Ramos (cell line): ENCODE results near the gene DOK7.
"Not testable (repeated sequence)": the region's sequence is repeated elsewhere in the genome, so short reads cannot be mapped to it uniquely, and the experiment has no call there.

Experiments used
- in situ Hi-C: fragments of 300-500 bp; cut with MboI; formaldehyde crosslinking; loops from one replicate; pipeline ENCODE4 v1.14.3; 2022; ENCODE audit warnings: low sequenced_read_pairs; ENCODE audit not compliant: unreplicated experiment

Gene DOK7

GRCh38 chr4:3442460-3442958, 20.6 kb upstream of the DOK7 start:
- in situ Hi-C loops, result loop anchor here (10.0 kb wide), 1 partner anchor 98 kb away; no protein-coding TSS in a partner anchor

DNA sequence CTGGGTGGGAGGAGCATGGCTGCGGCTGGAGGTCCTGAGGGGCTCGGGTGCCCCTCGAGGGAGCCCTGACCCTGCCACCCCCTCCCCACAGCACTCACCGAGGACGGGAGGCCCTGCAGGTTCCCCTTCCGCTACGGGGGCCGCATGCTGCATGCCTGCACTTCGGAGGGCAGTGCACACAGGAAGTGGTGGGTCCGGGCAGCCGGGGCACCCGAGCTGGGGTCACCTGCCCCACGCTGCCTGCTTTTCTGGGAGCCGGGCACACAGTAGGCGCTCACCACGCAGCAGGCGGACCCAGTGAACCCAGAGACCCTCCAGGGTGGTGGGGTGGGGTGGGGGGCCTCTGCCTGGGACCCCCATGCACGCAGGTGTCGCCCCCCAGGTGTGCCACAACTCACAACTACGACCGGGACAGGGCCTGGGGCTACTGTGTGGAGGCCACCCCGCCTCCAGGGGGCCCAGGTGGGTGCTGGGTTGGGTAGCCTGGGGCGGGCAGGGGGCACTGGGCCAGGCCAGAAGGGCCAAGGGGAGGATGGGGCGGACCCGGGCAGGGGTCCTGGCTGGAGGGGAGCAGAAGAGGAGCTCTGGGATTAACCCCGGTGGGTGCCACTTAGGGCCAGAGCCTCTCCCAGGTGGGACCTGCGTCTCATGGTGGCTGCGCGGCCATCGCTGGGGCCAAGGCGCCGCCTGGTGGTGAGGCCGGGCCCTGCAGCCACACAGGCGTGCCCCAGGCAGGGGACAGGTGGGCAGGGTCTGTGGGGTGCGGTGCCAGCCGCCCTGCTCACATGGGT, 20.0 kb upstream of the DOK7 start:
- in situ Hi-C loops, result loop anchor here (10.0 kb wide), 1 partner anchor 98 kb away; no protein-coding TSS in a partner anchor

DNA sequence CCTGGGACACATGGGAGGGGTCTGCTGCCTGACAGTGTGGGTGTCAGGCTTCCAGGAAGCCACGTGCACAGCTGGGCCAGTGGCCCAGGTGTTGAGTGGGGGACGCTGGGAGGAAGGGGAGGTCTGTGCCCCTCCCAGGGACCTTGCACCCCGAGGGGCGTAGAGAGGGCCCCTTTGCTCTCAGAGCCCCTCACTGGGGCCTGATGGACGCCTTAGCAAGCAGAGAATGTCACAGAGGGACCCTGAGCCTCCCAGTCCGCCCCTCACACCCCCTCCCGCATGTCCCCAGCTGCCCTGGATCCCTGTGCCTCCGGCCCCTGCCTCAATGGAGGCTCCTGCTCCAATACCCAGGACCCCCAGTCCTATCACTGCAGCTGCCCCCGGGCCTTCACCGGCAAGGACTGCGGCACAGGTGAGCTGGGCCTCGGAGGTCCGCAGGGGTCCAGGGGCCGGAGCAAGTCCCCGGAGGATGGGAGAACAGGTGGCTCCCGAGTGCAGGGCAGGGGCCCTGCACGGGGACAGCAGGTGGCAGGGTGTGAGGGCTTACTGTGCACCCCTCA, 19.3 kb upstream of the DOK7 start:
- in situ Hi-C loops, result loop anchor here (10.0 kb wide), 1 partner anchor 99 kb away; no protein-coding TSS in a partner anchor

DNA sequence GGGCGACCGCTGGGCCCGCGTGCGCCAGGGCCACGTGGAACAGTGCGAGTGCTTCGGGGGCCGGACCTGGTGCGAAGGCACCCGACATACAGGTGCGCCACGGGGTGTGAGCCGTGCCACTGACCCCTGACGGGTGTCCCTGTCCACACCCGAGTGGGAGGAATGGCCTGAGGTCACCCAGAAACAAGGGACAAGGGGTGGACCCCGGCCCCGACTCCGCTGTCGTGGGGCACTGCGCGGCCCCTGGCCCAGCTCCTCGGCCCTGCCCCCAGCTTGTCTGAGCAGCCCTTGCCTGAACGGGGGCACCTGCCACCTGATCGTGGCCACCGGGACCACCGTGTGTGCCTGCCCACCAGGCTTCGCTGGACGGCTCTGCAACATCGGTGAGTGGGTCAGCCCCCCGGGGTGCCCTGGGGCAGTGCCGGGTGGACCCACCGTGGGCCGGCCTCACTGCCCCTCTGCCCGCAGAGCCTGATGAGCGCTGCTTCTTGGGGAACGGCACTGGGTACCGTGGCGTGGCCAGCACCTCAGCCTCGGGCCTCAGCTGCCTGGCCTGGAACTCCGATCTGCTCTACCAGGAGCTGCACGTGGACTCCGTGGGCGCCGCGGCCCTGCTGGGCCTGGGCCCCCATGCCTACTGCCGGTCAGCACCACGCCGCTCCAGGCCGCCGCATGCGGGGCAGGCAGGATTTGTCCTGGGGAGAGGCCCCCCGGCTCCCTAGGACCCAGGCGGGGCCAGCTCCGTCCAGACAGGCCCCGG, 18.6 kb upstream of the DOK7 start:
- in situ Hi-C loops, result loop anchor here (10.0 kb wide), 1 partner anchor 100 kb away; no protein-coding TSS in a partner anchor

- in situ Hi-C loops, result loop anchor here (10.0 kb wide), 1 partner anchor 100 kb away; no protein-coding TSS in a partner anchor
Measured at GRCh38 chr4:3445111-3445820, 17.8 kb upstream of the DOK7 start.

- in situ Hi-C loops, result loop anchor here (10.0 kb wide), 1 partner anchor 101 kb away; no protein-coding TSS in a partner anchor
Measured at GRCh38 chr4:3445829-3446545, 17.1 kb upstream of the DOK7 start.

GRCh38 chr4:3446631-3447320, 16.3 kb upstream of the DOK7 start:
- in situ Hi-C loops, result loop anchor here (10.0 kb wide), 1 partner anchor 102 kb away; no protein-coding TSS in a partner anchor

GRCh38 chr4:3447431-3448395, 15.4 kb upstream of the DOK7 start:
- in situ Hi-C loops, result loop anchor here (10.0 kb wide), 1 partner anchor 103 kb away; no protein-coding TSS in a partner anchor

GRCh38 chr4:3449047-3449573, 14.0 kb upstream of the DOK7 start:
- in situ Hi-C loops, result loop anchor here (10.0 kb wide), 1 partner anchor 104 kb away; no protein-coding TSS in a partner anchor

DNA sequence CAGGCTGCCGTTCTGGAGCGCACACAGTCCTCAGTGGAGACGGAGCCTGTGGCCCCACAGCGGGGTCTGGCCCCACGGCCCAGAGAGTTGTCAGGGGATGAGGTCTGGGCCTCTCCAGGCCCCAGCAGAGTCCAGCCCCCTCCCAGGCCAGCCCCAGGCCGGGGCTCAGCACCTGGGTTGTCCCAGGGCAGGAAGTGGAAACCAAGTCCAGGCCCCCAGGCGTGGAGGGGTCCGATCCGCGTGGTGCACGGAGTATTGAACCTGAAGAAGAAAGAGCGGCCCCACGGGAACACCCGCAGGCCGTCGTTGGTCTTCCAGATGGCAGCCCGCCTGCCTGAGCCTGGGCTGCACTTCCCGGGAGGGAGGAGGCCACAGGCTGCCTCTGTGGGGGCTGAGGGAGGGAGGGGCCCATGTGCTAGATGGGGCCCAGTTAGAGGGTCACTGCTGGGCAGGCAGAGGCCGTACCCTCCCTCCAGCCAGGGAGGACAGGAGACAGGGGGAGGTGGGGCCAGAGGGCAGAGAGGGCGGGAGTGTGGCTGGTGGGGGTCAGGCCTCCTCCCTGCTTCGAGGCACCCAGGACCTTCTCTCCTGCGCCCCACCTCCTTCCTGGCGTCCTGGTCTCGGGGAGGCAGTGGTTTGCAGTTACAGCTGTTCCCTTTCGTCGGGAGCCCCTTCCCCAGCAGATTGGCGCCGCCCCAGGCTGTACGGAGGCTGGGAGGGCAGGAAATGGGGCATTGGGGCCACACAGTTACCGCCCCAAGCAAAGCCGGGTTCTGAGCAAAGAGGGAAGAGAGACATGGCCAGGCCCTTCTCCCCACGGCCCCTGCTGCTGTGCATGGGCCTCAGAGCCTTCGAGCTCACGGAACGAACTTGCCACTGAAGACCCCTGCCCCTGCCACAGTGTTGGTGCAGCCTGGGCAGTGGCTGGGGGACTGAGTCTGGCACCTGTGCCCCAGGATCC, 13.3 kb upstream of the DOK7 start:
- in situ Hi-C loops, result loop anchor here (10.0 kb wide), 1 partner anchor 105 kb away; no protein-coding TSS in a partner anchor

DNA sequence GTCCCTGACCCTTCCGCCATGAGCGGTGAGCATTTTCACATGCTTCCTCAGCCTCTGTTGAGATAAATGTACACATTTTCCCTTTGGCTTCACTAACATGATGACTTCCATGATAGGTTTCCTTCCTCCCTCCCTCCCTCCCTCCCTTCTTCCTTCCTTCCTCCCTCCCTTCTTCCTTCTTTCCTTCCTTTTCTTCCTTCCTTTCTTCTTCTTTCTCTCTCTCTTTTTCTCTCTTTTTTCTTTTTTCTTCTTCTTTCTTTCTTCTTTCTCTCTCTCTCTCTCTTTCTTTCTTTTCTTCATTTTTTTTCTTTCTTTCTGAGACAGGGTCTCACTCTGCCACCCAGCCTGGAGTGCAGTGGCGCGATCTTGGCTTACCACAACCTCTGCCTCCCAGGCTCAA, 12.5 kb upstream of the DOK7 start:
- in situ Hi-C loops, result no loop called here

DNA sequence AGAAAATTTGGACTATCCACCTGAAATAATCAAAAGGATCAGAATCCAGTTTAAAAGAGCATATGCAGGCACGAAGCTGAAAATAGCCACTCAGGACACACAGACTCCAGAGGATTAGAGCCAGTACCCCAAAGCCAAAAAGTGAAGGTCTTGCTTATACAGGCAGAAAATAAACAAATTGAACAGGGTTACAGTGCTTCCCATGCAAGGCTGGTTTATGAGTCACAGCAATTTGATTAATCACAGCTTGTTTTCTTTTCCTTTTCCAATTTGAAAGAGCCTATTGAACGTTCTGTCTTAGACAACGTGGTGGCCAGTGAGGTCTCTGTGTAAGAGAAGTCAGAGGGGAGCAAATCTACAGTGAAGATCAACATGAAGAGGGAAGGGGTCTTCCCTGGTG, 11.2 kb upstream of the DOK7 start:
- in situ Hi-C loops, result no loop called here

DNA sequence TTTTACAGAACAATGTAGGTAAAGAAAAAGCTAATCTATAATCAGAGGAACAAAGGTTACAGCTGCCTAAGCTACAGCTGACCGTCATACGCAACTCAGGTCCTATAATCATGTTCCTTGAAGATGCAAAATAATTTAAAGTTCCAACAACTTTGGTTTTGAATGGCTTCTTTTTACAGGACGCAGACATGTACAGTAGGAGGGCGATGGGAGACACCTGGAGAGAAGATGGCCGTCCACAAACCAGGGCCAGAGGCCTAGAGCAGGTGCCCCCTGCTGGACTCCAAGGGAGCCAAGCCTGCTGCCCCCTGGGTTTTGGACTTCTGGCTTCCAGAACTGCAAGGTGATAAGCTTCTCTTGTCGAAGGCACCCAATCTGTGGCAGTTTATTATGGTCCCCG, 10.7 kb upstream of the DOK7 start:
- in situ Hi-C loops, result no loop called here

GRCh38 chr4:3455596-3455995, 7.5 kb upstream of the DOK7 start:
- in situ Hi-C loops, result not testable (repeated sequence)

GRCh38 chr4:3458371-3458770, 4.7 kb upstream of the DOK7 start:
- in situ Hi-C loops, result no loop called here

- in situ Hi-C loops, result not testable (repeated sequence)
Measured at GRCh38 chr4:3459156-3459555, 4.0 kb upstream of the DOK7 start.
